GM10248 (cell line): ENCODE measurements around the gene HSD17B11.
"Not testable (repeated sequence)": the region's sequence is repeated elsewhere in the genome, so short reads cannot be mapped to it uniquely, and the experiment has no call there.

Source experiments
- CTCF ChIA-PET: fragments of 300-600 bp; sonication (Branson Sonifier 250); formaldehyde crosslinking; extraction: SDS; loops from one replicate; lab custom pipeline; 2021; ENCODE audit warnings: antibody characterized with exemption; lab: Yijun Ruan, JAX
- POLR2A ChIA-PET: fragments of 350-650 bp; sonication (Branson Sonifier 250); formaldehyde crosslinking; extraction: SDS; loops from one replicate; lab custom pipeline; 2020; ENCODE audit warnings: antibody characterized with exemption; lab: Yijun Ruan, JAX
- DNase-seq: peaks from one replicate; pipeline ENCODE4 v3.0.0; 2012; ENCODE audit errors: extremely low spot score
- TF ChIP-seq, protein P1 (sequence below): IDR thresholded peaks from 2 replicates; pipeline ENCODE4 v1.5.1; 2012; ENCODE audit warnings: mild to moderate bottlenecking, low read depth; ENCODE audit errors: extremely low read depth, missing control alignments, control extremely low read depth

The HSD17B11 gene

DNA sequence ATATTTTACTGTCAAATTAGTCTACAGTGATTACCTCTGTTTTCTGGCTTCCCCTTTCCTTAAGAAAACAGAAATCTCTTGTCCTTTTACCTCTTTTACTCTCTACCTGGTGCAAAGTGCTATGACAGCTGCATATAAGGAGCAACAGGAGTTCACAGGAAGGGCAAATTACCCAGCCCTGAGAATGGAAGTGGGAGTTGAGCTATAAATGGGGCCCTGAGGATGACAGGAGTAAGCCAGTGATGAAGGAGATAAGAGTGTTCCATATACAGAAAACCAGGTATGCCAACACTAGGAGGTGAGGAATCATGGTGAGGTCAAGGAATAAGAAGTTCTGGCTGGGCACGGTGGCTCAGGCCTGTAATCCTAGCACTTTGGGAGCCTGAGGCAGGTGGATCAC lies 63.9 kb downstream of the HSD17B11 start:
- no peak for DNase-seq
- ChIA-PET POLR2A (no interaction called here), CTCF (interaction anchor here (0.9 kb wide), 1 partner anchor 13 kb away, joined by 3 read pairs; no protein-coding TSS in a partner anchor)
- TF ChIP-seq, protein P1, sequence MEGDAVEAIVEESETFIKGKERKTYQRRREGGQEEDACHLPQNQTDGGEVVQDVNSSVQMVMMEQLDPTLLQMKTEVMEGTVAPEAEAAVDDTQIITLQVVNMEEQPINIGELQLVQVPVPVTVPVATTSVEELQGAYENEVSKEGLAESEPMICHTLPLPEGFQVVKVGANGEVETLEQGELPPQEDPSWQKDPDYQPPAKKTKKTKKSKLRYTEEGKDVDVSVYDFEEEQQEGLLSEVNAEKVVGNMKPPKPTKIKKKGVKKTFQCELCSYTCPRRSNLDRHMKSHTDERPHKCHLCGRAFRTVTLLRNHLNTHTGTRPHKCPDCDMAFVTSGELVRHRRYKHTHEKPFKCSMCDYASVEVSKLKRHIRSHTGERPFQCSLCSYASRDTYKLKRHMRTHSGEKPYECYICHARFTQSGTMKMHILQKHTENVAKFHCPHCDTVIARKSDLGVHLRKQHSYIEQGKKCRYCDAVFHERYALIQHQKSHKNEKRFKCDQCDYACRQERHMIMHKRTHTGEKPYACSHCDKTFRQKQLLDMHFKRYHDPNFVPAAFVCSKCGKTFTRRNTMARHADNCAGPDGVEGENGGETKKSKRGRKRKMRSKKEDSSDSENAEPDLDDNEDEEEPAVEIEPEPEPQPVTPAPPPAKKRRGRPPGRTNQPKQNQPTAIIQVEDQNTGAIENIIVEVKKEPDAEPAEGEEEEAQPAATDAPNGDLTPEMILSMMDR: no peak

DNA sequence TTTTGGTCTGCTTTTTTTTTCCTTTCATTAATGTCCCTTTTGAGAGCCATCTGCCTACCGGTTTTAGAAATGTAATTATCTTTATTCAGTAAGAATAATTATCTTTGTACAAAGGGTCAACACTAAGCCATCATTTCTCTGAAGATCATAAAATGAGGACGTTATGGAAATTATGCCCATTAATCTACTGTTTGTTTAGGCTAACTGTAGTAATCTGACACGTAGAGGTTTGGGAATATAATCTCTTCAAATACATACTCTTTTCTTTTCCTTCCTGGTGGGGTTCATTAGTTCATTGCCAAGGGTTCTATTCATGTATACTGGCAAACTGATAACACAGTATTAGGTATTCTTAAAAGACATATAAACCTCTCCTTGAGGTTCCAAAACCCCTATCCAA lies 64.5 kb downstream of the HSD17B11 start:
- POLR2A ChIA-PET: no interaction called here
- TF ChIP-seq, protein P1: no peak
- CTCF ChIA-PET: interaction anchor here (0.9 kb wide), 1 partner anchor 14 kb away, joined by 3 read pairs; no protein-coding TSS in a partner anchor
- DNase-seq: no peak

DNA sequence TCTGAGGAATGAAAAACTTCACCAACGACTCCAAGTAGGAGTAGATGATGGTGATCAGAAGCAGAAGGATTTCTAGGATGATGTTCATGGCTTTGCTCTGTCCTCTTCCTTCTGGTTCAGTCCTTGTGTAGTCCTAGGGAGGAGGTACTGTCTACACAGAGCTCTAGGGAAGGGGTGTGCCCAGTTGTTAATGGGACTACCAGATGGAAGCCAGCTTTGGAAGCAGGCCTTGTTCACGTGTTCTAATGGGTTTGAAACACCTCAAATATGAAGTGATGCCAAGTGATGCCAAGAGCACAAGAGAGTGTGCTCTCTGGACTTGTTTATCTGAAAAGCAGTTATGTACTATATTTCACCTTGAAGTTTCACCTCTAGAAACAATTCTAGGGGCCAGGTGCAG lies 68.2 kb downstream of the HSD17B11 start, which contains the start of gene HSD17B13:
TSS of gene HSD17B13 (minus strand) at position 129 of the 400 bp plus-strand sequence. CDS start at position 88, 41 bp downstream.
- CTCF ChIA-PET: interaction anchor here (1.0 kb wide), 1 partner anchor 31 kb away, joined by 3 read pairs; no protein-coding TSS in a partner anchor
- TF ChIP-seq, protein P1: no peak
- no peak for DNase-seq
- POLR2A ChIA-PET: no interaction called here

DNA sequence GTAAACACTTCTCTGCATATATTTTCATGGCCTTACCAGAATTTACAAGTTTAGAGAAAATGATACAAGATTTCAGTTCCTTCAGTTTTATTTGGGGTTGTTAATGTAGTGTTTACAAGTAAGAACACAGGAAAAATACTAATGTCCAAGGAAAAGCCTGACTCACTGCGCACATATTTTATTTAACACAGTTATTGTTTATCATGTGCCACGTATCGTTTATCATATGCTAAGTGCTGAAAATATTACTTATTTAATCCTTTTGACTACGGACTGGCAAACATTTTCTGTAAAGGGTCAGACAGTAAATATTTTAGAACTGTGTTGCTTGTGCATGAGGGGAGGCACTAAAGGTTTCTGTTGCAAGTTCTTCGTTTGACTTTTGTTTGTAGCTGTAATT lies 69.1 kb downstream of the HSD17B11 start:
- no peak for DNase-seq
- CTCF ChIA-PET: no interaction called here
- POLR2A ChIA-PET: no interaction called here
- TF ChIP-seq, protein P1: no peak

DNA sequence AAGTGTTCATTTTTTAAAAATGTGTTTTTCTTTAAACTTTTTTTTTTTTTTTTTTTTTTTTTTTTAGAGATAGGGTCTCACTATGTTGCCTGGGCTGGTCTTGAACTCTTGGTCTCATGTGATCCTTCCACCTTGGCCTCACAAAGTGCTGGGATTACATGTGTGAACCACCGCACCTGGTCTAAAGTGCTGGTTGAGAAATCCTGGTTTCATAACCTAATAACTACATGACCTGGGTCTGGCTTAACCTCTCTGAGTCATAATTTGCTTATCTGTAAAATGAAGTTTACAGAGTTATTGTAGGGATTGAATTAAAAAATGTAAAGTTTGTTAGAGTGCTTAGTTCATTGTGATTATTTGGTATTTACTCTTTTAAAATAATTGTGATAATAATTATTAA lies 73.5 kb downstream of the HSD17B11 start:
- TF ChIP-seq, protein P1: no peak

DNA sequence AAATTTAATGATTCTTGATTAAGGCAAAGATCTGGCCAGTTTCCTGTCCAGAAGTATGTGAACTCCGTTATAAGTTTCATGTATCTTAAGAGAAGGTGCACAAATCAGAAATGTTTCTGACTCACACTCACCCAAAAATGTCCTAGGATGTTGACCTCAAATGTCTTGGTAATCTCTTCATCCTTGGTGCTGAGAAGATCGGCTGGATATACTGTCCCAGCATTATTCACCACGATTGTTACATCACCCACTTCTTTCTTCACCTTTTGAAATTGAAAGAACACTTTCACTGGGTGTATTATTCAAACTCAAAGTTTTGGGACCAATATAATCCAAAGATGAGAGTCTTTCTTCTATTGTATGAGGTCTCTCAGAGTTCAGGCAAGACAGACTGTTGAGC lies 74.0 kb downstream of the HSD17B11 start:
- DNase-seq: no peak
- TF ChIP-seq, protein P1: no peak
- ChIA-PET CTCF (interaction anchor here (0.6 to 1.4 kb wide), 3 partner anchors 144 to 503 kb away, joined by 3 read pairs; no protein-coding TSS in a partner anchor), POLR2A (no interaction called here)

More for the DNA sequence above, 73.5 kb downstream of the HSD17B11 start:
- ChIA-PET POLR2A (no interaction called here), CTCF (interaction anchor here (0.6 to 1.4 kb wide), 3 partner anchors 143 to 503 kb away, joined by 3 read pairs; no protein-coding TSS in a partner anchor)
- DNase-seq: no peak

DNA sequence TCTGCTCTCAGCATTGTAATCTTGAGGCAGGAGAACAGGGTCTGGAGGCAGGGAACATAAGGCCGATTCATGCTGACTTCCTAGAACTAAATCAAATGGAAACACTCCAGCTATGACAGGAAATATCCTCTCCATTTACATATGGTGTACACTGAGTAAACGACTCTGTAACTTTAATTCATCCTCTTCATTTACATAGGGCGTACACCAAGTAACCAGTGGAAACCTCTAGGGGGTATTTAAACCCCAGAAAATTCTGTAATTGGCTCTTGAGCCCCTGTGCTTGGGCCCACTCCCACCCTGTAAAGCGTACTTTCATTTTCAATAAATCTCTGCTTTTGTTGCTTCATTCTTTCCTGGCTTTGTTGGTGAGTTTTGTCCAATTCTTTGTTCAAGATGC lies 76.0 kb downstream of the HSD17B11 start:
- DNase-seq, POLR2A ChIA-PET, CTCF ChIA-PET: not testable (repeated sequence)
